Measurements from ENCODE around the gene TENT5C.

The TENT5C gene

DNA sequence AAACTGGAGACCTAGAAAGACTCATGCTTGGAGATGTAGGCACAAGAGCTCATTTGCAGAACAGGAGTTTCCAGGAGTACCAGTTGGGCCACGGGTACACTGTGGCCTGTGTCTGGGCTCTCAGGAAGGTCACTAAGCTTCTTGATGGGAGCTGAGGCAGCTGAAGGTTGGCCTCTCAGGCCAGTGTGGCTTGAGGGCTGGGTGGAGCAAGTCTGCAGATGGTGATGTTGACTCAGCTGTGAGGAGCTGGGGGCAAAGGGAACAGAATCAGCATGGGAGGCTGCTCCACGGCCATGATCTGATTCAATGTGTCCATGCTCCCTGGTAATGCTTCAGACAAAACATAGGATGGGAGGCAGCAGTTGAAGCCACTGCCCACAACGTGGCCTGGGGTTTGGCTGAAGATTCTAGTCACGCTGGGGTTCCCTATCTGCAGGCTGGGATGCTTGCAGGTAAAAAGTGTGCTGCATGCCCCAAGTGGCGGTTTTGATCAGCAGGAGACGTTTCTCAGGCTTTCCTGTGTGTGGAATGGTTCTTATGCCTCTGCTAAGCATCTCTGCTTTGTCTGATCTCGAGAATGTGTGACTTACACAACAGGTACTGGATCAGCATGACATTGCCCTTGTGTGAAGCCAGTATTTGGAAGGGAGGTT is 15.4 kb upstream of the TENT5C start:
- H3K4me3 ChIP-seq (ENCODE audit: insufficient read depth, low read depth, low read length, poor library complexity, severe bottlenecking) = no peak overlapping the region

GRCh38 chr1:117591252-117591651 is 14.6 kb upstream of the TENT5C start:
- Histone ChIP-seq H3K9me3 (ENCODE audit: control insufficient read depth, low read length) (no peaks in the 10 kb centered on the region), H3K27me3 (replicated peaks; ENCODE audit: control insufficient read depth, insufficient read depth, low read length, poor library complexity, severe bottlenecking) (no peaks in the 10 kb centered on the region), H3K36me3 (ENCODE audit: control insufficient read depth, insufficient read depth, low read length) (no peaks in the 10 kb centered on the region), H3K4me1 (ENCODE audit: control insufficient read depth, insufficient read depth, low read length, poor library complexity, severe bottlenecking) (no peaks in the 10 kb centered on the region), H3K27ac (ENCODE audit: insufficient read depth, low read length, poor library complexity, severe bottlenecking) (no peak overlapping the region), H3K4me3 (ENCODE audit: insufficient read depth, low read depth, low read length, poor library complexity, severe bottlenecking) (no peak overlapping the region)
- DNase-seq = no peak

More for the DNA sequence above, 15.4 kb upstream of the TENT5C start:
- Histone ChIP-seq H3K36me3 (ENCODE audit: control insufficient read depth, insufficient read depth, low read length) (no peaks in the 10 kb centered on the region), H3K27ac (ENCODE audit: insufficient read depth, low read length, poor library complexity, severe bottlenecking) (no peak overlapping the region), H3K27me3 (replicated peaks; ENCODE audit: control insufficient read depth, insufficient read depth, low read length, poor library complexity, severe bottlenecking) (no peaks in the 10 kb centered on the region), H3K4me1 (ENCODE audit: control insufficient read depth, insufficient read depth, low read length, poor library complexity, severe bottlenecking) (no peaks in the 10 kb centered on the region), H3K9me3 (ENCODE audit: control insufficient read depth, low read length) (no peaks in the 10 kb centered on the region)
- no peak for DNase-seq

DNA sequence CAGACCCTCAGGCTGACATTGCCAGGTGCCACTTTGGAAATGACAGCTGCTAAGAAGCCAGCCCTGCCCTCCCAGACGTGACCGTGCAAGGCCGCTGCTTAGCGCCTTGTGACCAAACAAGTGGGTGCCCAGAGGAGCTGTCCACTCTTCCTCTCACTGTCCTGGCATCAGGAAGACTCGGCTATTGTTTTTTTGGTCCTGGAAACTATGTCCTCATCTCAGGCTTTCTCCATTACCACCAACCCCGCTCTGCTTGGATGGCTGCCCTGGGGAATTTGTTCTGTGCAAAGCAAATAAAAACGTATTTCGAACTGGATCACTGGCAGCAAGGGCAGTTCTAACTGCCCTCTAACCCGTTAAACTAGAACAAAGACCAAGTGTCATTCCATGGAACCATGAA is 13.7 kb upstream of the TENT5C start:
- no peaks in the 10 kb centered on the region for H3K27me3 ChIP-seq (replicated peaks; ENCODE audit: control insufficient read depth, insufficient read depth, low read length, poor library complexity, severe bottlenecking)
- DNase-seq = no peak
- no peaks in the 10 kb centered on the region for H3K36me3 ChIP-seq (ENCODE audit: control insufficient read depth, insufficient read depth, low read length)
- no peak overlapping the region for H3K4me3 ChIP-seq (ENCODE audit: insufficient read depth, low read depth, low read length, poor library complexity, severe bottlenecking)
- no peaks in the 10 kb centered on the region for H3K4me1 ChIP-seq (ENCODE audit: control insufficient read depth, insufficient read depth, low read length, poor library complexity, severe bottlenecking)
- no peak overlapping the region for H3K27ac ChIP-seq (ENCODE audit: insufficient read depth, low read length, poor library complexity, severe bottlenecking)
- H3K9me3 ChIP-seq (ENCODE audit: control insufficient read depth, low read length) = no peaks in the 10 kb centered on the region

DNA sequence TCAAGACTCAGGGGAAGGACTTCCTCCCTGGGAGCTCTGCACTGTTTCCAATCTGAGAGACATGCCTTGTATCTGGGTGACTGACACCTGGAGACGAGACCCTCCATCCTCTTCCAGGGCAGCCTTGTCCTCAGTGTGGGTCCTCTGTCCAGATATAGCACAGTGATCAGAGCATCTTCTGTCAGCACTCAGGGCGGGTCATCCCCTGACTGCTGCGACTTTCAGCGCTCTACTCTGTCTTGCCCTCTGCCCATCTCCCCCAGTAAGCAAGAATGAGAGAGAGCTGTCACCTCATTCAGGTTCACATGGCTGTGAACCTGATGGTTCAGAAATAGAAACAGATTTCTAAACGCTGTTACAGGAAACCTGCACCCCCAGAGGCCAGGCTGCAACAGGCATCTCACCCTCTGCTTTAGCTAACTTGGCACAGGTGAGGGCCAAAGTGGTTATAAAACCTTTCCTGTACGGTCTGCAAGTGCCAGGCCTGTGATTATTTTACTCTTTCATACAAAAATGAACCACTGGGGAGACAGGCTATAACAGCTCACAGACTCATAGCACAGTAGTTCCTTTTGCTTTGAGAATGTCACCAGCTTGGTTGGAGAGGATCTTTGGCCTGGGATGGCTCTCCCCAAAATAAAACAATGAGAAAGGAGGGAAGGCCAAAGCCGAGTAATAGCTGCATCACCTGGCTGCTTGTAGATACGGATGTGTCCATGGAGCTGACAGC is 11.4 kb upstream of the TENT5C start:
- Histone ChIP-seq H3K36me3 (ENCODE audit: control insufficient read depth, insufficient read depth, low read length) (no peaks in the 10 kb centered on the region), H3K4me3 (ENCODE audit: insufficient read depth, low read depth, low read length, poor library complexity, severe bottlenecking) (no peak overlapping the region)

GRCh38 chr1:117596023-117596720 is 9.7 kb upstream of the TENT5C start:
- Histone ChIP-seq H3K36me3 (ENCODE audit: control insufficient read depth, insufficient read depth, low read length) (no peaks in the 10 kb centered on the region), H3K27ac (ENCODE audit: insufficient read depth, low read length, poor library complexity, severe bottlenecking) (no peak overlapping the region), H3K27me3 (replicated peaks; ENCODE audit: control insufficient read depth, insufficient read depth, low read length, poor library complexity, severe bottlenecking) (no peaks in the 10 kb centered on the region), H3K9me3 (ENCODE audit: control insufficient read depth, low read length) (no peaks in the 10 kb centered on the region), H3K4me1 (ENCODE audit: control insufficient read depth, insufficient read depth, low read length, poor library complexity, severe bottlenecking) (no peaks in the 10 kb centered on the region), H3K4me3 (ENCODE audit: insufficient read depth, low read depth, low read length, poor library complexity, severe bottlenecking) (no peak overlapping the region)
- no peak for DNase-seq

More for the DNA sequence above, 11.4 kb upstream of the TENT5C start:
- Histone ChIP-seq H3K27me3 (replicated peaks; ENCODE audit: control insufficient read depth, insufficient read depth, low read length, poor library complexity, severe bottlenecking) (no peaks in the 10 kb centered on the region), H3K9me3 (ENCODE audit: control insufficient read depth, low read length) (no peaks in the 10 kb centered on the region), H3K4me1 (ENCODE audit: control insufficient read depth, insufficient read depth, low read length, poor library complexity, severe bottlenecking) (no peaks in the 10 kb centered on the region), H3K27ac (ENCODE audit: insufficient read depth, low read length, poor library complexity, severe bottlenecking) (no peak overlapping the region)
- no peak for DNase-seq

- H3K27ac ChIP-seq (ENCODE audit: insufficient read depth, low read length, poor library complexity, severe bottlenecking) = no peak overlapping the region
- no peaks in the 10 kb centered on the region for H3K4me1 ChIP-seq (ENCODE audit: control insufficient read depth, insufficient read depth, low read length, poor library complexity, severe bottlenecking)
- no peaks in the 10 kb centered on the region for H3K36me3 ChIP-seq (ENCODE audit: control insufficient read depth, insufficient read depth, low read length)
- H3K9me3 ChIP-seq (ENCODE audit: control insufficient read depth, low read length) = no peaks in the 10 kb centered on the region
- H3K4me3 ChIP-seq (ENCODE audit: insufficient read depth, low read depth, low read length, poor library complexity, severe bottlenecking) = no peak overlapping the region
- no peaks in the 10 kb centered on the region for H3K27me3 ChIP-seq (replicated peaks; ENCODE audit: control insufficient read depth, insufficient read depth, low read length, poor library complexity, severe bottlenecking)
- DNase-seq = no peak
Measured at GRCh38 chr1:117598489-117598888, 7.4 kb upstream of the TENT5C start.

- no peak overlapping the region for H3K27ac ChIP-seq (ENCODE audit: insufficient read depth, low read length, poor library complexity, severe bottlenecking)
- H3K9me3 ChIP-seq (ENCODE audit: control insufficient read depth, low read length) = no peaks in the 10 kb centered on the region
- H3K36me3 ChIP-seq (ENCODE audit: control insufficient read depth, insufficient read depth, low read length) = no peaks in the 10 kb centered on the region
- no peaks in the 10 kb centered on the region for H3K4me1 ChIP-seq (ENCODE audit: control insufficient read depth, insufficient read depth, low read length, poor library complexity, severe bottlenecking)
- no peaks in the 10 kb centered on the region for H3K27me3 ChIP-seq (replicated peaks; ENCODE audit: control insufficient read depth, insufficient read depth, low read length, poor library complexity, severe bottlenecking)
- DNase-seq = no peak
- H3K4me3 ChIP-seq (ENCODE audit: insufficient read depth, low read depth, low read length, poor library complexity, severe bottlenecking) = no peak overlapping the region
Measured at GRCh38 chr1:117599286-117600221, 6.3 kb upstream of the TENT5C start.

GRCh38 chr1:117600325-117600943 is 5.4 kb upstream of the TENT5C start:
- H3K27me3 ChIP-seq (replicated peaks; ENCODE audit: control insufficient read depth, insufficient read depth, low read length, poor library complexity, severe bottlenecking) = no peaks in the 10 kb centered on the region
- DNase-seq = no peak
- peaks cover 5% of the 10 kb centered on the region for H3K4me1 ChIP-seq (ENCODE audit: control insufficient read depth, insufficient read depth, low read length, poor library complexity, severe bottlenecking)

GRCh38 chr1:117600966-117601365 is 4.9 kb upstream of the TENT5C start:
- Histone ChIP-seq H3K27ac (ENCODE audit: insufficient read depth, low read length, poor library complexity, severe bottlenecking) (no peak overlapping the region), H3K9me3 (ENCODE audit: control insufficient read depth, low read length) (no peaks in the 10 kb centered on the region), H3K4me3 (ENCODE audit: insufficient read depth, low read depth, low read length, poor library complexity, severe bottlenecking) (no peak overlapping the region), H3K27me3 (replicated peaks; ENCODE audit: control insufficient read depth, insufficient read depth, low read length, poor library complexity, severe bottlenecking) (no peaks in the 10 kb centered on the region), H3K36me3 (ENCODE audit: control insufficient read depth, insufficient read depth, low read length) (no peaks in the 10 kb centered on the region), H3K4me1 (ENCODE audit: control insufficient read depth, insufficient read depth, low read length, poor library complexity, severe bottlenecking) (peaks cover 5% of the 10 kb centered on the region)
- no peak for DNase-seq

More at GRCh38 chr1:117600325-117600943, 5.4 kb upstream of the TENT5C start:
- Histone ChIP-seq H3K9me3 (ENCODE audit: control insufficient read depth, low read length) (no peaks in the 10 kb centered on the region), H3K36me3 (ENCODE audit: control insufficient read depth, insufficient read depth, low read length) (no peaks in the 10 kb centered on the region), H3K4me3 (ENCODE audit: insufficient read depth, low read depth, low read length, poor library complexity, severe bottlenecking) (no peak overlapping the region), H3K27ac (ENCODE audit: insufficient read depth, low read length, poor library complexity, severe bottlenecking) (no peak overlapping the region)

Data from effector memory CD4-positive, alpha-beta T cell (primary cell).